ENCODE data around the gene NIT1. TPM values are rescaled to one million over a fixed set of nuclear protein-coding genes. Genes with fewer than 3 reads are reported as not detected.

NIT1 gene
- total and polyA plus RNA-seq, 2 of the 8 experiments (the other 6 are each of a cell fraction or from before 2014, with no cell fraction given), result 33.0 to 40.4 TPM

GRCh38 chr1:161140755-161141400 is 23.0 kb downstream of the NIT1 start (continued):
- no peak for TF ChIP-seq RAD21 (IDR thresholded peaks at IDR 0.05 in 1 of 2, conservative IDR thresholded peaks at IDR 0.05 in 1 of 2; ENCODE audit: low read depth in 2 of 2, low read length in 2 of 2)

Data from H1 (cell line).